IPS-NIHi11 (cell line): ENCODE results near the gene WDR6.

Source experiments
- DNase-seq: peaks from one replicate; pipeline ENCODE4 v3.0.0; 2012; ENCODE audit warnings: mixed read lengths, low spot score

WDR6 gene

GRCh38 chr3:49013738-49014660 is 6.8 kb downstream of the WDR6 start:
- DNase-seq: peak; percentile 65

GRCh38 chr3:49015072-49015471 is 7.9 kb downstream of the WDR6 start:
- no peak for DNase-seq

- DNase-seq: no peak
These were observed 8.6 kb downstream of the WDR6 start for GRCh38 chr3:49015765-49016164.

GRCh38 chr3:49016414-49017228 is 9.4 kb downstream of the WDR6 start:
- DNase-seq: no peak

- DNase-seq: no peak
These were observed 10.2 kb downstream of the WDR6 start for GRCh38 chr3:49017229-49017970.

- peak; percentile 76 for DNase-seq
These were observed 10.9 kb downstream of the WDR6 start, which contains the start of gene DALRD3 for GRCh38 chr3:49017971-49018706. TSS of gene DALRD3 (minus strand) at chr3:49018580. CDS start at chr3:49018564, 16 bp downstream.

GRCh38 chr3:49018707-49019006 is 11.5 kb downstream of the WDR6 start:
- DNase-seq: no peak

GRCh38 chr3:49019941-49020329 is 12.7 kb downstream of the WDR6 start:
- no peak for DNase-seq

- peak; percentile 34 for DNase-seq
These were observed 13.4 kb downstream of the WDR6 start for GRCh38 chr3:49020330-49021212.

- peak; percentile 91 for DNase-seq
These were observed 14.1 kb downstream of the WDR6 start for GRCh38 chr3:49021213-49021812.

- peak; percentile 89 for DNase-seq
These were observed 14.9 kb downstream of the WDR6 start, which contains the start of gene NDUFAF3 for GRCh38 chr3:49021813-49022687. TSS of gene NDUFAF3 (plus strand) at chr3:49022121. CDS start at chr3:49022145, 24 bp downstream.

- DNase-seq: no peak
These were observed 15.5 kb downstream of the WDR6 start for GRCh38 chr3:49022688-49023171.

- no peak for DNase-seq
These were observed 16.6 kb downstream of the WDR6 start for GRCh38 chr3:49023775-49024174.

- DNase-seq: no peak
These were observed 17.3 kb downstream of the WDR6 start for GRCh38 chr3:49024449-49024848.

- no peak for DNase-seq
These were observed 18.0 kb downstream of the WDR6 start for GRCh38 chr3:49025005-49025792.

GRCh38 chr3:49025793-49026520 is 18.8 kb downstream of the WDR6 start:
- no peak for DNase-seq

GRCh38 chr3:49026536-49026935 is 19.3 kb downstream of the WDR6 start:
- DNase-seq: no peak
